DMS53 treated with DMSO at 0.1 percent for 48 hours (cell line): ENCODE data around the gene USP9X.
"Not testable (repeated sequence)": the region's sequence is repeated elsewhere in the genome, so short reads cannot be mapped to it uniquely, and the experiment has no call there.

Experiments used
- DNase-seq: peaks from one replicate; lab custom pipeline; 2025; ENCODE audit not compliant: unreplicated experiment; lab: John Stamatoyannopoulos, UW

The USP9X gene

GRCh38 chrX:41122664-41123257 is 37.5 kb downstream of the USP9X start:
- no peak for DNase-seq

GRCh38 chrX:41127477-41128192 is 42.4 kb downstream of the USP9X start:
- DNase-seq, result peak; percentile 32

GRCh38 chrX:41128955-41129354 is 43.7 kb downstream of the USP9X start:
- DNase-seq, result no peak

GRCh38 chrX:41131766-41132165 is 46.5 kb downstream of the USP9X start:
- DNase-seq, result no peak

- no peak for DNase-seq
These were observed 48.3 kb downstream of the USP9X start for GRCh38 chrX:41133551-41133950.

- DNase-seq, result no peak
These were observed 52.3 kb downstream of the USP9X start for GRCh38 chrX:41137589-41137988.

DNA sequence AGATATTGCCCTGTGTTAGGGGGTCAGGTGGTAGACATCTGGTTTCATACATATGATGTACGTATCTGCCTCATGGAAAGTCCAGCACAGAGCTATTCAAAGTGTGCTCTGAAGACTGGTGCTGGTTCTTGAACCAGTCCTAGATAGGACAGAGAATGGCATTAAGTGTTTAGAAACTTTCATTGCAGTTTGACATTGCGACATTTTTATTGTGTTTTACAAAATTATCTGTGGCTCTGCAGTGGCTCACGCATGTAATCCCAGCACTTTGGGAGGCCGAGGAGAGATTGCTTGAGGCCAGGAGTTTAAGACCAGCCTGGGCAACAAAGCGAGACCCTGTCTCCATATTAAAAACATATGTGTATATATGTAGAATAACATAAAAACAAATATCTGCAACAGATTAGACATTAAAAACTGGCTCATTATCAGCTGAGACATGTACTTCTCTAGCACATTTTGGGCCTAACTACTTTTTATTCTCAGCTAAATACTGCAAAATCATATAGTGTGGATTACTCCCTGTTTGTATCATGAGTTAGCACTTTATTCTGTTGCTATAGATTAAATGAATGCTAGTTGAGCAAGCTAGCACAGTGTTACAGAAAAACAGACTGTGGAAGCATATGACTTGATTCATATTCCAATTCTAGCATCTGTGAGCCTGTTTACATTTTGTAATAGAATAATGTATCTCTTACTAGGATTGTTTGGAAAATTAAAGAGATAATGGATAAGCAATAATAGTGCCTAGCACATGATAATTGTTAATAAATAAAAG is 57.1 kb downstream of the USP9X start:
- DNase-seq, result no peak

GRCh38 chrX:41144873-41145272 is 59.6 kb downstream of the USP9X start:
- DNase-seq, result no peak

DNA sequence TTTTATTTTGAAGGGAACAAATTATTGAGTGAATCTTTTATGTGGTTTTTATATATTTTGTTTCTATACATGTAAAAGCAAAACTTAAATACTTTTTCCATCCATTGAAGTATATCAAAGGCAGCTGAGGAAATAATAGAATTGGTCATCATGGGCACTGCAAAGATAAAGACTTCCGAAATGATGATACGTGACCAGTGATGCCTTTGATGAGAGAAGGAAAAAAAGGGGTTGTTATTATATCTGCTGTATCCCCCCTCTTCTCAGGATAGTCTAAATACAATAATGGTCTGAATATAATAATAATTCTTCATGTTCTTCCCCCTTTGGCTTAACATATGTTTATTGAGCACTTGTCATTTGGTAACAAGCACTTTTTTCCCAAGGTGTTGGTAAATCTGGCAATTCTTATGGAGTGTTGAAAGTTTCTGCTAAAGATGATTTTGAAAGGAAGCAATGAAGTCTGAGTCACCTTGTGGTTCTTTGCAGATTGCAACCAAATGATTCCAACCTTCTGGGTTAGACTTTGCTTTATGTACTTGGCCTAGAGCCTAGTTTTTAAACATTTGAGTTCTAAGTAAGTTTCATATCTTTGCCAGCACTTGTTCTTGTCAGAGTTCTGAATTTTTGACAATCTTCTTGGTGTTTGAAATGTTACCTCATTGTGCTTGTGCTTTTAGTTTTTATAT is 60.8 kb downstream of the USP9X start:
- DNase-seq, result no peak

- no peak for DNase-seq
These were observed 63.3 kb downstream of the USP9X start for GRCh38 chrX:41148553-41148952.

- DNase-seq, result no peak
These were observed 64.8 kb downstream of the USP9X start for GRCh38 chrX:41150043-41150442.

DNA sequence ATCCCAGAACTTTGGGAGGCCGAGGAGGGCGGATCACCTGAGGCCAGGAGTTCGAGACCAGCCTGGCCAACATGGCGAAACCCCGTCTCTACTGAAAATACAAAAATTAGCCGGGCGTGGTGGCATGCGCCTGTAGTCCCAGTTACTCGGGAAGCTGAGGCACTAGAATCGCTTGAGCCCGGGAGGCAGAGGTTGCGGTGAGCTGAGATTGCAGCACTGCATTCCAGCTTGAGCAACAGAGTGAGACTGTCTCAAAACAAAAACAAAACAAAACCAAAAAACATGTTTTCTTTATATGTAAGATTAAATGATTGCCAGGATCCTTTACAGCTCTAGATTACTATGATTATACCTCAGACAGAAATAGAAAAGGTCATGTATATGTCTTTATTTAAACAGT is 66.5 kb downstream of the USP9X start:
- DNase-seq, result not testable (repeated sequence)

- DNase-seq, result no peak
These were observed 67.0 kb downstream of the USP9X start for GRCh38 chrX:41152221-41152620.

DNA sequence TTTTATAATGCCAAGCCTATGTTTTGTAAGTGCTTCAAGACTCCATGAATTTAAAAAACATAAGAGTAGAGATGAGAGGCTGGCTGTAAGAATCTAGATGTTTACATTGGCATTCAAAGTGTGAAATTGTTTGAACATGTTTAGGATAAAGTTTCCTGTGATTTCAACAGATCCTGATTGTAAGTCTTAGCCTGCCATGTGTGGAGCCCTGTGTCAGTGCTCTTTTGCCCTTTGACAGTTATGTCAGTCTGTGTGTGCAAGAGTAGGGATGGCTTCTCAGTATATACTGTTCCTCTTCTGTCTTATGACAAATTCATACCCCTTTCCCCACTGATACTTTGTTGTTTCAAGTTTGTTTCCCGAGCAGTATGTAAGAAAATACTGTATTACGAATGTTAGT is 68.2 kb downstream of the USP9X start:
- no peak for DNase-seq

DNA sequence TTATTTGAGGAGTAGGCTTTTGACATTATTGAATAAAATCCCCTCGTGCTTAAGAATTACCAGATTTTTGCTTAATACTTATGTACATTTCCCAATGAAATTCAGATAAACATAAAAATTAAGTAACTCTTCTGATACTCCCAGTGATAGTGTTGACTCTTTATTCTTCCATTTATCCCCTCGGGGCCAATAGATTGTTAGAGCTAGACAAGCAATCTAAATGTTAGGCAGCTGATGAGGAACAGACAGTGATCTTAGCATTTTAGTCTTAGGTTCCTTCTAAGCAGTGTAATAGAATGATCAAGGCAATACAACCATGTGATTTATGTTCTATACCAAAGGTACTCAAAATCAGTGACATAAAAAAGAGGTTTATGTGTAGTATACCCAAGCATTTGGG is 68.7 kb downstream of the USP9X start:
- DNase-seq, result no peak

DNA sequence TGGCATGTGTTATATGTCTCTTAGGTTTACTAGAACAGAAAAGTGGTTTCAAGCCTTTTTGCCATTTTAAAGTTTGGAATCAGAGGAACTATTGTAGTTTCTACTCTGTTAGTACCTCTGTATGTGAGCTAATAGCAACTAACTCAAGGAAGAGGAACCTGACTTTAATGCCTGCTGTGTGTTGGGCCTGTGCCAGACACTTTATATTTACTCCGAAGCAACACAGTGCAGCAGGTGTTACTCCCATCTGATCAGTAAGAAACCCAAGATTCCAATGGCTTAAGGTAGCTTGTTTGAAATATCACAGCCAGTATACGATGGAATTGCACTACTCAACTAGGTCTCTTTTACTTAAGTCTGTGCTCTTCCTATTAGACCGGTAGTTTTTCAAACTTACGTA is 79.2 kb downstream of the USP9X start:
- no peak for DNase-seq

DNA sequence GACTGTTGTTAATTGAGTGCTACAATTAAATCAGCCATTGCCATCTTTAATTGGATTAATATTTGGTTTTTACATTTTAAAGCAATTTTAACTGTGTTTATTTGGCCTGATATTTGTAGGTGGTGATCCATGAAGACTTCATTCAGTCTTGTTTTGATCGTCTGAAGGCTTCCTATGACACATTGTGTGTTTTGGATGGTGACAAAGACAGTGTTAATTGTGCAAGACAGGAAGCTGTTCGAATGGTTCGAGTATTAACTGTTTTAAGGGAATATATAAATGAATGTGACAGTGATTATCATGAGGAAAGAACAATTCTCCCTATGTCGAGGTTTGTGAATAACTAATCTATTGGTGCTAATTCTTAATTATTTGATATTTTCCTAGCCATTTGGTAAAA is 82.6 kb downstream of the USP9X start:
- no peak for DNase-seq

- no peak for DNase-seq
These were observed 91.0 kb downstream of the USP9X start for GRCh38 chrX:41176263-41176662.

GRCh38 chrX:41177297-41177696 is 92.1 kb downstream of the USP9X start:
- no peak for DNase-seq

GRCh38 chrX:41178201-41178600 is 93.0 kb downstream of the USP9X start:
- no peak for DNase-seq

GRCh38 chrX:41180194-41180908 is 95.1 kb downstream of the USP9X start:
- DNase-seq, result peak; percentile 38
